Measurements from ENCODE around the gene COL9A2. TPM values are rescaled to one million over a fixed set of nuclear protein-coding genes. Genes with fewer than 3 reads are reported as not detected.

COL9A2 gene
- total and polyA plus RNA-seq, 4 donors, result 0.19 to 0.75 (median 0.34) TPM

DNA sequence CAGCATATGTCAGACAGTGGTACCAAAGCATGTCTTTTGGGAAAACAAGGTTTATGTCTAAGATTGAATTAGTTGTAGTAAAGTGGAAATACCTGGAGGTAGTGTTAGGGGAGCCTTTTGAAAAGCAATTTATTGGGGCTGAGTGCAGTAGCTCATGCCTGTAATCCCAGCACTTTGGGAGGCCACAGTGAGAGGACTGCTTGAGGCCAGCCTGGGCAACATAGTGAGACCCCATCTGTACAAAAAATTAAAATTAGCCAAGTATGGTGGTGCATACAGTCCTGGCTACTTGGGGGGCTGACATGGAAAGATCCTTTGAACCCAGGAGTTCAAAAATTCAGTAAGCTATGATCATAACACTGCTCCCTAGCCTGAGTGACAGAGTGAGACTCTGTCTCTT lies 51.8 kb downstream of the COL9A2 start:
- Histone ChIP-seq H3K4me1 (ENCODE audit: control insufficient read depth in 4 of 4, insufficient read depth in 4 of 4, low read length in 3 of 4) (peaks cover 0 to 10% (median under 1%) of the 10 kb centered on the region in 4 donors), H3K36me3 (ENCODE audit: control insufficient read depth in 4 of 4, insufficient read depth in 3 of 4, low read depth in 1 of 4, low read length in 3 of 4) (peaks cover 10 to 34% (median 31%) of the 10 kb centered on the region in 4 donors), H3K4me3 (ENCODE audit: low read depth in 1 of 3, low read length in 3 of 3) (no peak overlapping the region), H3K27ac (ENCODE audit: low read depth in 1 of 2, low read length in 2 of 2) (no peak overlapping the region), H3K27me3 (ENCODE audit: control insufficient read depth in 4 of 4, insufficient read depth in 4 of 4, low read length in 3 of 4) (no peaks in the 10 kb centered on the region), H3K9ac (ENCODE audit: low read depth in 1 of 2, low read length in 2 of 2) (no peak overlapping the region), H3K9me3 (ENCODE audit: control insufficient read depth in 4 of 4, low read length in 3 of 4) (no peaks in the 10 kb centered on the region)
- TF ChIP-seq RXRA (IDR thresholded peaks at IDR 0.05) (no peak), SP1 (IDR thresholded peaks at IDR 0.05) (no peak), GABPA (IDR thresholded peaks at IDR 0.05 in 1 of 2, conservative IDR thresholded peaks at IDR 0.05 in 1 of 2) (no peak), TAF1 (conservative IDR thresholded peaks at IDR 0.05) (no peak), HNF4A (conservative IDR thresholded peaks at IDR 0.05) (no peak), FOXA2 (IDR thresholded peaks at IDR 0.05) (no peak), MAX (IDR thresholded peaks at IDR 0.05) (no peak), HNF4G (IDR thresholded peaks at IDR 0.05) (no peak), JUND (IDR thresholded peaks at IDR 0.05) (no peak), REST (IDR thresholded peaks at IDR 0.05) (no peak), NR2F2 (IDR thresholded peaks at IDR 0.05) (no peak), YY1 (IDR thresholded peaks at IDR 0.05) (no peak), CTCF (IDR thresholded peaks at IDR 0.05; ENCODE audit: low read depth, low read length, missing input control) (no peak), EGR1 (IDR thresholded peaks at IDR 0.05; ENCODE audit: low read depth in 2 of 2) (no peak), RAD21 (IDR thresholded peaks at IDR 0.05) (no peak)
- TF ChIP-seq, protein P1, sequence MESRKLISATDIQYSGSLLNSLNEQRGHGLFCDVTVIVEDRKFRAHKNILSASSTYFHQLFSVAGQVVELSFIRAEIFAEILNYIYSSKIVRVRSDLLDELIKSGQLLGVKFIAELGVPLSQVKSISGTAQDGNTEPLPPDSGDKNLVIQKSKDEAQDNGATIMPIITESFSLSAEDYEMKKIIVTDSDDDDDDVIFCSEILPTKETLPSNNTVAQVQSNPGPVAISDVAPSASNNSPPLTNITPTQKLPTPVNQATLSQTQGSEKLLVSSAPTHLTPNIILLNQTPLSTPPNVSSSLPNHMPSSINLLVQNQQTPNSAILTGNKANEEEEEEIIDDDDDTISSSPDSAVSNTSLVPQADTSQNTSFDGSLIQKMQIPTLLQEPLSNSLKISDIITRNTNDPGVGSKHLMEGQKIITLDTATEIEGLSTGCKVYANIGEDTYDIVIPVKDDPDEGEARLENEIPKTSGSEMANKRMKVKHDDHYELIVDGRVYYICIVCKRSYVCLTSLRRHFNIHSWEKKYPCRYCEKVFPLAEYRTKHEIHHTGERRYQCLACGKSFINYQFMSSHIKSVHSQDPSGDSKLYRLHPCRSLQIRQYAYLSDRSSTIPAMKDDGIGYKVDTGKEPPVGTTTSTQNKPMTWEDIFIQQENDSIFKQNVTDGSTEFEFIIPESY (IDR thresholded peaks at IDR 0.05), result no peak
- TF ChIP-seq, protein P2, sequence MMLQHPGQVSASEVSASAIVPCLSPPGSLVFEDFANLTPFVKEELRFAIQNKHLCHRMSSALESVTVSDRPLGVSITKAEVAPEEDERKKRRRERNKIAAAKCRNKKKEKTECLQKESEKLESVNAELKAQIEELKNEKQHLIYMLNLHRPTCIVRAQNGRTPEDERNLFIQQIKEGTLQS (IDR thresholded peaks at IDR 0.05), result no peak
- DNase-seq (ENCODE audit: low spot score), result no peak

Data from liver (tissue), 9 donors.